ENCODE measurements around the gene SLC44A5.

SLC44A5 gene

DNA sequence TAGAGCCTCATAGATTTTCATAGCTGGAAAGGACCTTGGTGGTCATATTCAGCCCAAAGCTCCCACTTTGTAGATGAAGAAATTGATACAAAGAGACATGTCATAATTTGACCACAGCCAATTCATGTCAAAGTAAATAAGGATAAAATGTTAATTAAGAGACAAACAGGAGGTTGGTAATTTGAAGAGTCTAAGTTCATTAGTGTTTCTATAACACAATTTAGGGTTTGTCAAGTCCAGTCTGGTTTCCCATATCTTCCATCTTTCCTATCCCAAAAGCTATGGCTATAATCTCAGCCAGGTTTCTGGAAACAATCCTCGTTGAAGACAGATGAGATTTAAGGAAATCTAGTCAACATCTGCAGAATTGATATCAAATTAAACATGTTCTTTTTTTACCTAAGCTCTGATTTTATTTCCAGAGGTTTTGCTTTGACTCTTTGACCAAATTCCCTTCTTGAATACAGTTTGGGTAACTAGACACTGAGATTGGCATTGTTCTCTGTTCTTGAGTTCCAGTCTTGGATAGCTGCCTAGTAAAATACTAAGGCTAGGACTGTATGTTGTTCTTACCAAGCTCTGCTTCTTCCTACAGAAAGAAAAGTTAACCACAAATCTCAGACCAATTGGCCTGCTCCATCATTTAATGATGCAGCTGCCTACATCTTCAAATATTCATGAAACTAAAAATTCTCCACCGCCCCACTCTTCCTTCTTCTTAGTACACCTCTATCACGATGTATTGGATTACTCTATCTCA, 62.0 kb downstream of the SLC44A5 start:
- no peak overlapping the region for H3K4me3 ChIP-seq (replicated peaks in 1 of 2; ENCODE audit: low read depth in 2 of 2, low read length in 2 of 2)
- DNase-seq (ENCODE audit: low read depth in 2 of 2): peak; percentile 9 to 67
- TF ChIP-seq, protein P1, sequence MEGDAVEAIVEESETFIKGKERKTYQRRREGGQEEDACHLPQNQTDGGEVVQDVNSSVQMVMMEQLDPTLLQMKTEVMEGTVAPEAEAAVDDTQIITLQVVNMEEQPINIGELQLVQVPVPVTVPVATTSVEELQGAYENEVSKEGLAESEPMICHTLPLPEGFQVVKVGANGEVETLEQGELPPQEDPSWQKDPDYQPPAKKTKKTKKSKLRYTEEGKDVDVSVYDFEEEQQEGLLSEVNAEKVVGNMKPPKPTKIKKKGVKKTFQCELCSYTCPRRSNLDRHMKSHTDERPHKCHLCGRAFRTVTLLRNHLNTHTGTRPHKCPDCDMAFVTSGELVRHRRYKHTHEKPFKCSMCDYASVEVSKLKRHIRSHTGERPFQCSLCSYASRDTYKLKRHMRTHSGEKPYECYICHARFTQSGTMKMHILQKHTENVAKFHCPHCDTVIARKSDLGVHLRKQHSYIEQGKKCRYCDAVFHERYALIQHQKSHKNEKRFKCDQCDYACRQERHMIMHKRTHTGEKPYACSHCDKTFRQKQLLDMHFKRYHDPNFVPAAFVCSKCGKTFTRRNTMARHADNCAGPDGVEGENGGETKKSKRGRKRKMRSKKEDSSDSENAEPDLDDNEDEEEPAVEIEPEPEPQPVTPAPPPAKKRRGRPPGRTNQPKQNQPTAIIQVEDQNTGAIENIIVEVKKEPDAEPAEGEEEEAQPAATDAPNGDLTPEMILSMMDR (IDR thresholded peaks at IDR 0.05; ENCODE audit: low read depth, low read length): no peak

DNA sequence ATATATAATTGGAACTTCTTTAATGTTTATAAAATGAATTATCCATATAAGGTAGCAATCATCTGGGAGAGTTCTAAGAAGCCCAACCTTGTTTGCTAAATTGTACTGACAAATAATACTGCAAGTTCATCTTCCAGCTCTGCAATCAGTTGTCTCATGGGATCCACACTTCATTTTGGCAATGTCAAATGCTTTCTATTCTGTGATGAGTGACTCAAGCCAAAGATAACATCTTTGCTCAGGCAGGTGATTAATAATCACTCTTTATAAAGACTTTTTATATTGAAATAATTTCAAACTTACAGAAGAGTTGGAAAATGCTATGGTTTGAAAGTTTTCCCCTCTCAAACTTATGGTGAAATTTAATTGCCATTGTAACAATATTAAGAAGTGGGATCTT, 67.2 kb downstream of the SLC44A5 start:
- TF ChIP-seq, protein P1 (IDR thresholded peaks at IDR 0.05; ENCODE audit: low read depth, low read length): no peak
- H3K4me3 ChIP-seq (replicated peaks in 1 of 2; ENCODE audit: low read depth in 2 of 2, low read length in 2 of 2): no peak overlapping the region
- DNase-seq (ENCODE audit: low read depth in 2 of 2): no peak

DNA sequence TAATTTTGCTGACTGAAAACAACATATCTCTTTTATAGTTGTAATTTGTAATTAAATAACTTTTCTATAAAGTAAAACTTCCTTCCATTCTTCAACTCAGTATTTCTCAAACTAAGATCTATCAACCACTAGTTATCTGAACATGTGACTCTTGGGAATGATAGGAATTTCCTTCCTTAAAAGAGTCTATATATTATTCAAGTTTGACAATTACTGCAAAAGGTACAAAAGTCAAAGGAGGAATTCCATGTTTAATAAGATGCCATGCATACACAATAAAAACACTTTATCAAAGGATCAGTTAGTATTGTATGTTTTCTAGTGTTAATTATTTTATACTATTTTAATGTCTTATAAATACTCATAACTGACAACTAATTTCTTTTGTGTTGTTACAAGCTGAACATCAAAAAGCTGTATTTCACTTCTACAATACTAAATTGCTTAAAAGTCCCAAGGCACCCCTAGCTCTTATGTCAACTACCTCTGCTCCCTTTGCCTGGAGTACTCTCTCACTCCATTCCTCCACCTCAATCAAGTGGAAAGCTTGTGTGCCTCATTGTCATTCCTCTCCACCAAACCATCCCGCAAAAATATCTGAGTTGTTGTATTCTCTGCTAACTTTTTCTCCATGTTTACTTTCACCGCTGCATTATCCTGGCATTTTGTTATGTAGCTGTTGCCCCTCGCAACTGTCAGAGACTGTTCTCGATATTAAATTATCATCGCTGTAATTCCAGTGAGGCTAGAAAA, 67.9 kb downstream of the SLC44A5 start:
- peak in 1 of 2 donors; percentile 20 for DNase-seq (ENCODE audit: low read depth in 2 of 2)

DNA sequence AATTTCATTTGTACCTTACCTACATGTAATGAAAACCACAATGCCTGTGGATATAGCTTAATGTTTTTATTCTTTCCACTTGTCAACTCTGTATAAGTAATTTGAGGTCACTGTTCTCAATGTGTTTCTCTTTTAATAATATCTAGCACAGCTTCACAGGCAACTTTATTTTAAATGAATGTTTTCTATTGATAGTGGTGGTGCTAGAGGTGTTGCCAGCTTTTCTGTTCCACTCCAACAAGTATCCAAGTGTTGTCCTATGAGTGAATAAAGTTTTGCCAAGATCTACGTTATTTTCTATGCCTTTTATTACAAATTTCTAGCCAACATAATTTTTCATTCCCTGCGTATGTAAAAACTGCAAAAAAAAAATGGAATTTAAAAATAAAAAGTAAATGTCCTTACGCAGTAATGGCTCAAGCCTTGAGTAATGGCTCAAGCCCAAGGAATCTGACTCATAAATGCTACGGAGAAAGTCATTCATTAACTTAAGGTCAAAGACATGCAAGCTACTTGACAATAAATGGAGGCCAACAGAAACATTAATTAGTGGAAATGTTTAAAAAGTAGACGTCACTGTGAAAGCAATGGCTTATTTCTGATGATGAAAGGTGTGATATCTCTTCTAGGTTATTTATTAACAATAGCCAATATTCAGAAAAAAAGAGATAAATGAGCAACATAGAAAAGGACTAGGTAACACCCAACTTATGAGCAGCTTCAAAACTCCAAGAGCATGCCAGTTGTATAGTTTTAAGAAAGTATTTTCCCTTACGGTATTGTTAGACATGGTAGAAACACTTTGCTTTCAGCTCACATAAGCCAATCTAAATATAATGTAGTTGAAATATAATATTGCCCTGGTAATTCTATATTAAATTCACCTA, 71.4 kb downstream of the SLC44A5 start:
- DNase-seq (ENCODE audit: low read depth in 2 of 2): peak; percentile 22 to 62
- TF ChIP-seq, protein P1 (IDR thresholded peaks at IDR 0.05; ENCODE audit: low read depth, low read length): no peak
- H3K4me3 ChIP-seq (replicated peaks in 1 of 2; ENCODE audit: low read depth in 2 of 2, low read length in 2 of 2): no peak overlapping the region

More for the DNA sequence above, 67.9 kb downstream of the SLC44A5 start:
- TF ChIP-seq, protein P1 (IDR thresholded peaks at IDR 0.05; ENCODE audit: low read depth, low read length): no peak
- no peak overlapping the region for H3K4me3 ChIP-seq (replicated peaks in 1 of 2; ENCODE audit: low read depth in 2 of 2, low read length in 2 of 2)

DNA sequence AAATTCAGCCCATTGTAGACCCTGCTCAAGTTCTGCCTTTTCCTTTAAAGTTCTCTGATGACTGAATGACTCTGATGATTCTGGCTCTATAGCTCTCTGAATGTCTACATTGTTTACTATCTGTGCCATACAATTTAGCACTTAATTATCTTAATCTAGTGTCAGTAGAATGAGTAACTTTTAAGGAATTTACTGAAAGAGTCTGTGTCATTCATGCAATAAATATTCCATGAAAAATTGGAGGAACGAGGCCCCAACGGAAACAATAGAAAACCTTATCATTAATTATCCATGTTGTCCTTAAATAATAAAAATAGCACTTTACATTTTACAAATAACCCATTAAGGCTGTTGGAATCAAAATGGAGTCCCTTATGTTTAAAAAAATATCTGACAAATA, 77.8 kb downstream of the SLC44A5 start:
- DNase-seq (ENCODE audit: low read depth in 2 of 2): no peak
- TF ChIP-seq, protein P1 (IDR thresholded peaks at IDR 0.05; ENCODE audit: low read depth, low read length): no peak
- no peak overlapping the region for H3K4me3 ChIP-seq (replicated peaks in 1 of 2; ENCODE audit: low read depth in 2 of 2, low read length in 2 of 2)

DNA sequence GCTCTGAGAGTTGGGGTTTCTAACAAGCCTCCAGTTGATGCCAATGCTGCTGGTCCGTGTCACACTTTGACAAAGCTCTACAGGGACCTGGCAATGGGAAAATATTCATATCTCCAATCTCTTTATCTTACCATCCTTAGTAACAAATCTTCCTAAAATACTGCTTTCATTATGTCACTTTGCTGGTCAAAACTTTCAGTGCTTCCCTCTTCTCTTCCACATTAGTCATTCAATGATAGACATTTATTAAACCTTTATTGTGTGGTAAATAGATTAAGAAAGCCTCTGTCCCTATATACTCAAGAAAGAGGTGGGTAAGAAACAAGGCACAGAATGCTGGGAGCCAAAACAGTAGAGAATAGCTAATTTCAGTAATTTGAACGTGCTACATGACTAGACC, 79.3 kb downstream of the SLC44A5 start:
- DNase-seq (ENCODE audit: low read depth in 2 of 2): no peak
- TF ChIP-seq, protein P1 (IDR thresholded peaks at IDR 0.05; ENCODE audit: low read depth, low read length): no peak

More for the DNA sequence above, 79.3 kb downstream of the SLC44A5 start:
- no peak overlapping the region for H3K4me3 ChIP-seq (replicated peaks in 1 of 2; ENCODE audit: low read depth in 2 of 2, low read length in 2 of 2)
